KMS-11 (cell line): ENCODE data around the gene C5orf34.
"Not testable (repeated sequence)": the region's sequence is repeated elsewhere in the genome, so short reads cannot be mapped to it uniquely, and the experiment has no call there.

ENCODE experiments used
- H2AFZ ChIP-seq: fragments of 200-600 bp; sonication (generic); 2 replicates; pipeline ENCODE4 v1.6.1; 2016; ENCODE audit warnings: antibody characterized with exemption, mixed run types, low read depth
- H3K27ac ChIP-seq: fragments of 200-600 bp; sonication (generic); 2 replicates; pipeline ENCODE4 v1.6.1; 2016; ENCODE audit warnings: mild to moderate bottlenecking, mixed run types
- H3K27me3 ChIP-seq: fragments of 200-600 bp; sonication (generic); 2 replicates; pipeline ENCODE4 v1.6.1; 2017; ENCODE audit warnings: mild to moderate bottlenecking, low read depth, mixed run types, moderate library complexity; ENCODE audit not compliant: insufficient read depth
- H3K36me3 ChIP-seq: fragments of 200-600 bp; sonication (generic); 2 replicates; pipeline ENCODE4 v1.6.1; 2017; ENCODE audit warnings: mild to moderate bottlenecking, mixed run types; ENCODE audit not compliant: insufficient read depth
- H3K4me1 ChIP-seq: fragments of 200-600 bp; sonication (generic); 2 replicates; pipeline ENCODE4 v1.6.1; 2016; ENCODE audit warnings: mild to moderate bottlenecking, low read depth, mixed run types; ENCODE audit not compliant: poor library complexity, severe bottlenecking
- H3K4me2 ChIP-seq: fragments of 200-600 bp; sonication (generic); 2 replicates; pipeline ENCODE4 v1.7.0; 2016; ENCODE audit warnings: mild to moderate bottlenecking, mixed run types
- H3K4me3 ChIP-seq: fragments of 200-600 bp; sonication (generic); IDR thresholded peaks from 2 replicates; pipeline ENCODE4 v1.6.1; 2017; ENCODE audit warnings: low read depth, low read length, mixed read lengths; ENCODE audit not compliant: insufficient read depth
- H3K79me2 ChIP-seq: fragments of 200-600 bp; sonication (generic); 2 replicates; pipeline ENCODE4 v1.6.1; 2016; ENCODE audit warnings: low read depth, mixed run types; ENCODE audit not compliant: insufficient read depth
- H3K9ac ChIP-seq: fragments of 200-600 bp; sonication (generic); 2 replicates; pipeline ENCODE4 v1.6.1; 2016; ENCODE audit warnings: mild to moderate bottlenecking, mixed run types
- H4K20me1 ChIP-seq: fragments of 200-600 bp; sonication (generic); 2 replicates; pipeline ENCODE4 v1.6.1; 2016; ENCODE audit warnings: mild to moderate bottlenecking, mixed run types; ENCODE audit not compliant: insufficient read depth
- TF ChIP-seq, protein P1 (sequence below): fragments of 200-600 bp; sonication (generic); conservative IDR thresholded peaks from 2 replicates; pipeline ENCODE4 v1.6.1; 2017; ENCODE audit warnings: low read depth, mild to moderate bottlenecking, antibody characterized with exemption, low read length, moderate library complexity, mixed read lengths

C5orf34 gene

DNA sequence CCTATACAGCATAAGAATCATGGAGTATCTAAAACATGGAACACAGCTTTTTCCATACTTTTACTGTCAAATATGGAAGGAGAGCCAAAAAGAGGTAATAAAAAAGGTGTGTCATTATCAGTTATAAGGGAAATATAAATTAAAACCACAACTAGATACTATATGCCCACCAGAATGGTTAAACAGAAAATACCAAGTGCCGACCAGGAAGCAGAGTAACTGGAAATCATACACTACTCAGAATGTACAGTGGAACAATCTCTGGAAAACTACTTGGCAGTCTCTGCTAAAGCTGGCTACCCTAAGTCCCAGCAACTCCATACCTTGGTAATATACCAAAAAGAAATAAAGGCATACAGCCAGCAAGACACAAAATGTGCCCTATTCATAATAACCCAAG is 39.5 kb upstream of the C5orf34 start:
- H3K79me2 ChIP-seq: peaks cover 46% of the 10 kb centered on the region
- H3K27me3 ChIP-seq: no peaks in the 10 kb centered on the region
- H3K4me2 ChIP-seq: peak overlapping the region; percentile 84
- H3K4me3 ChIP-seq: no peak overlapping the region
- no peak overlapping the region for H3K9ac ChIP-seq
- no peaks in the 10 kb centered on the region for H3K36me3 ChIP-seq
- no peak overlapping the region for H3K27ac ChIP-seq
- no peak overlapping the region for H2AFZ ChIP-seq
- TF ChIP-seq, protein P1, sequence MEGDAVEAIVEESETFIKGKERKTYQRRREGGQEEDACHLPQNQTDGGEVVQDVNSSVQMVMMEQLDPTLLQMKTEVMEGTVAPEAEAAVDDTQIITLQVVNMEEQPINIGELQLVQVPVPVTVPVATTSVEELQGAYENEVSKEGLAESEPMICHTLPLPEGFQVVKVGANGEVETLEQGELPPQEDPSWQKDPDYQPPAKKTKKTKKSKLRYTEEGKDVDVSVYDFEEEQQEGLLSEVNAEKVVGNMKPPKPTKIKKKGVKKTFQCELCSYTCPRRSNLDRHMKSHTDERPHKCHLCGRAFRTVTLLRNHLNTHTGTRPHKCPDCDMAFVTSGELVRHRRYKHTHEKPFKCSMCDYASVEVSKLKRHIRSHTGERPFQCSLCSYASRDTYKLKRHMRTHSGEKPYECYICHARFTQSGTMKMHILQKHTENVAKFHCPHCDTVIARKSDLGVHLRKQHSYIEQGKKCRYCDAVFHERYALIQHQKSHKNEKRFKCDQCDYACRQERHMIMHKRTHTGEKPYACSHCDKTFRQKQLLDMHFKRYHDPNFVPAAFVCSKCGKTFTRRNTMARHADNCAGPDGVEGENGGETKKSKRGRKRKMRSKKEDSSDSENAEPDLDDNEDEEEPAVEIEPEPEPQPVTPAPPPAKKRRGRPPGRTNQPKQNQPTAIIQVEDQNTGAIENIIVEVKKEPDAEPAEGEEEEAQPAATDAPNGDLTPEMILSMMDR: no peak
- H3K4me1 ChIP-seq: peaks cover 24% of the 10 kb centered on the region
- H4K20me1 ChIP-seq: no peaks in the 10 kb centered on the region

DNA sequence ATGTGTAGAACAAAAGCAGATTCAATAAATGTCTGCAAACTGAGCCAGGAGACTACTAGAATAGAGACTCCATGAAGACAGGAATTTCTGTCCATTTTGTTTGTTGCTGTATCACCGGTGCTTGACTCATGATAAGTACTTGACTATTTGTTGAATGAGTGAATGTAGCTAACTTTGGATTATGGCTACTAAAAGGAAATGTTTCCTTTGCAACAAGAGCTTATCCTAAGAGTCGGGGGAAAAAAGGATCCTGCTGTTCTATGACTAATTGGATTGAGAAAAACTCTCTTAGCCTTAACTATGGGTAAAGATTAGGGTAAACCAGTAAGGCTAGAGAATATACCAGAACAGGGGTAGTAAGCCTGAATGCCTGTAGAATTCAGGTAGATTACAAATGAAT is 38.4 kb upstream of the C5orf34 start:
- no peak overlapping the region for H3K4me3 ChIP-seq
- TF ChIP-seq, protein P1: no peak
- no peak overlapping the region for H3K27ac ChIP-seq
- H2AFZ ChIP-seq: no peak overlapping the region
- peaks cover 24% of the 10 kb centered on the region for H3K4me1 ChIP-seq
- H3K27me3 ChIP-seq: no peaks in the 10 kb centered on the region
- H3K36me3 ChIP-seq: no peaks in the 10 kb centered on the region
- H3K79me2 ChIP-seq: peaks cover 46% of the 10 kb centered on the region
- no peaks in the 10 kb centered on the region for H4K20me1 ChIP-seq
- H3K4me2 ChIP-seq: no peak overlapping the region; the same call in 1 of the 2 replicates
- H3K9ac ChIP-seq: no peak overlapping the region

DNA sequence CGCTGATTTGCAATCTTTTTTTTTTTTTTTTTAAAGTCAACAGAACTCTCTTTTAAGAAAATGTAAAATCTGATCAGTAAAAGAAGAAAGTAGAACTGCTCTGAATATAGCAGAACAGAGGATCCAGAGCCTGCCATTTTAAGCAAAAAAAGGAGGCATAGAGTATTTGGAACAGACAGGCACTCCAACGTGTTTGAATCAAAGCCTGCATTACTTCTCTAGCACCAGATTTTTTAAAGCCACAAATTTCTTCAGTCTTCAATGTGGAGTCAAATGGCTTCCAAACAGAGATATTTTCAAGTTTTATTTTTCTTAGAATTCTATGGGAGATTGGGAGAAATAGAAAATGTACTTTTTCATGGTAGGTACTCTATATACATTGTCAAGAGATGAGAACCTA is 36.8 kb upstream of the C5orf34 start:
- Histone ChIP-seq H3K4me3 (no peak overlapping the region), H3K36me3 (0 out of 2 replicates have a peak, but pooled peaks cover 5% of the 10 kb centered on the region), H2AFZ (no peak overlapping the region), H3K27ac (no peak overlapping the region), H3K4me2 (no peak overlapping the region), H3K4me1 (peaks cover 16% of the 10 kb centered on the region), H3K9ac (no peak overlapping the region), H4K20me1 (no peaks in the 10 kb centered on the region), H3K27me3 (no peaks in the 10 kb centered on the region), H3K79me2 (peaks cover 46% of the 10 kb centered on the region)
- TF ChIP-seq, protein P1: no peak

DNA sequence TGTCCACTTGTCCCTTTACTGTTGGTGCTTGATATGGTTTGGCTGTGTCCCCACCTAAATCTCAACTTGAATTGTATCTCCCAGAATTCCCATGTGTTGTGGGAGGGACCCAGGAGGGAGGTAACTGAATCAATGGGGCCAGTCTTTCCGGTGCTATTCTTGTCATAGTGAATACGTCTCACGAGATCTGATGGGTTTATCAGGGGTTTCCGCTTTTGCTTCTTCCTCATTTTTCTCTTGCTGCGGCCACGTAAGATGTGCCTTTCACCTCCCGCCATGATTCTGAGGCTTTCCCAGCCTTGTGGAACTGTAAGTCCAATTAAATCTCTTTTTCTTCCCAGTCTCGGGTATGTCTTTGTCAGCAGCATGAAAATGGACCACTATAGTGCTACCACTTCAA is 34.3 kb upstream of the C5orf34 start:
- not testable (repeated sequence) for H3K4me3 ChIP-seq, H4K20me1 ChIP-seq, H2AFZ ChIP-seq, H3K9ac ChIP-seq, H3K27ac ChIP-seq, H3K4me2 ChIP-seq, H3K36me3 ChIP-seq, H3K27me3 ChIP-seq, H3K4me1 ChIP-seq
- H3K79me2 ChIP-seq: peaks cover 27% of the 10 kb centered on the region; the same call in 1 of the 2 replicates

DNA sequence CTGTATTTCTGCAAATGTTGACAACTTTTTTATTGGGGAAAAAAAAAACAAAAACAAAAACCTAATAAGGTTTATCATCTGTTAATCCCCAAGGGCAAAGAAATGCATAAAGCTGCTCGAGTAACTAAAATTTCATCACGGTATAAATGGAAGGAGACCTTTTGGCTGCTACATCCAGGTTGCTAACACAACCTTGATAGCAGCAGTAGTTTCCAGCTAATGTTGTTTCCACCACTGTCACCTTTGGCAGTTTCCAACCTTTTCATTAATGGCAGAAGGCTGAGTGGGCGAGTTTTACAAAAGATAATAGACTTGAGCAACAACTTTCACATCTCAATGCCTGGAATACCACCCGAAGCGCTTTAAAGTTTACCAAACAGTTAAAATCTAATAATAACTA is 33.4 kb upstream of the C5orf34 start:
- no peak overlapping the region for H3K27ac ChIP-seq
- H3K4me2 ChIP-seq: no peak overlapping the region
- no peak overlapping the region for H3K4me3 ChIP-seq
- no peak overlapping the region for H3K9ac ChIP-seq
- H3K79me2 ChIP-seq: peaks cover 25% of the 10 kb centered on the region; the same call in 1 of the 2 replicates
- no peaks in the 10 kb centered on the region for H4K20me1 ChIP-seq
- TF ChIP-seq, protein P1: no peak
- 0 out of 2 replicates have a peak, but pooled peaks cover 5% of the 10 kb centered on the region for H3K36me3 ChIP-seq
- H2AFZ ChIP-seq: no peak overlapping the region
- H3K4me1 ChIP-seq: no peaks in the 10 kb centered on the region
- H3K27me3 ChIP-seq: no peaks in the 10 kb centered on the region
